GM12891 (cell line): ENCODE data around the gene SCP2D1.

Experiments used
- POLR2A ChIP-seq: IDR thresholded peaks from 2 replicates; pipeline ENCODE4 v1.6.1; 2011; ENCODE audit warnings: low read depth, low read length, control low read depth
- POU2F2 ChIP-seq: IDR thresholded peaks from 2 replicates; pipeline ENCODE4 v1.6.1; 2011; ENCODE audit warnings: low read depth, mild to moderate bottlenecking, control low read depth, low read length, moderate library complexity
- TAF1 ChIP-seq: IDR thresholded peaks from 2 replicates; pipeline ENCODE4 v1.6.1; 2011; ENCODE audit warnings: low read depth, low read length, control low read depth

DNA sequence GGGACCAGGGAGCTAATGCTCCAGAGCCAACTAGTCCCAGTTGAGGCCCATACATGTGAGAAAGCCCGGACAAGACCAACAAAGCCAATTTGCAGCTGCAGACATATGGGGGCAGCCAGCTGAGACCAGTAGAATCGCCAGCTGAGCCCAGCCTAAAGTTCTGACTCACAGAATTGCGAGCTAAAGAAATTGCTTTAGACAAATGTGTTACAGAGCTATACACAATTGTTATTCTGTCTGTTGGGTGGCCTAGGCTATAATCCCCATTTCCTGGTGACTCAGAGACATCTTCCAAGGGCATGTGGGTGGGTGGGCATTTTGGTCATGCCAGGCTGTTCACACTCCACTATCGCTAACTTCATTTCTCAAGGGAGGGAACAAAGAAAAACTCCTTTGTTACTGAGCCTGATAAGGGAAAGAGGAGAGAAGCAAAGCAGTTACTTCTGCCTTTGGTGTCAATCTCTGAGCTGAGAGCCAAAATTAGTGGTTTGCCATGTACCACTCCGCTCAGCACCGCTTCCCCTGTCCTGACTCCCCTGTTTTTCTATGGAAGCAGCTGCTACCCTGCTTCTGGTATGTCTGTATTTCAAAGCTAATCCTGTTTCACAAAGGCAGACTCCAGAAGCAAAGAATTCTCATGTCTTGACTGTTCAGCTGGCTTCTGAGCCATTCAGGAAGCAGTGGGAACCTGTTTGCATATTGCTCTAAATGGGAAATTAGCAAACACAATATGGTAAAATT, 26.1 kb downstream of the SCP2D1 start:
- no peak for TF ChIP-seq POLR2A
- no peak for TF ChIP-seq TAF1
- TF ChIP-seq POU2F2 = no peak
